GM21576 (cell line): ENCODE measurements around the gene TTC31.
"Not testable (repeated sequence)": the region's sequence is repeated elsewhere in the genome, so short reads cannot be mapped to it uniquely, and the experiment has no call there.

Experiments used
- ATAC-seq: cut with Tn5 transposase; IDR thresholded peaks from one replicate; pipeline ENCODE4 v1.9.1; 2021; ENCODE audit warnings: mild to moderate bottlenecking, moderate library complexity; ENCODE audit not compliant: unreplicated experiment

TTC31 gene

DNA sequence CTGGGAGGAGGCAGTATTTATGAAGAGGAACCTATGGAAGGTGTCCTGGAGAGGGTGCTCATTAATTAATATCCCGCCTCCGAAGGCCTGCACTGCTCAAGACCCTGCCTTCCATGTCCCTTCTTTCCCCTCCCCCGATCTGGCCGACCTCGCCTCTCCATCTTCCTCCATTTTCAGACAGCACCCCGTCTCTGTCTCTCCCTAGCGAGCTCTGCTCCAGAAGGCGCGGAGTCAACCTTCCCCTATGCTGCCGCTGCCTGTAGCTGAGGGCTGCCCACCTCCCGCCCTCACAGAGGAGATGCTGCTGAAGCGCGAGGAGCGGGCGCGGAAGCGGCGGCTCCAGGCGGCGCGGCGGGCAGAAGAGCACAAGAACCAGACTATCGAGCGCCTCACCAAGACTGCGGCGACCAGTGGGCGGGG lies 25.7 kb upstream of the TTC31 start:
- no peak for ATAC-seq

DNA sequence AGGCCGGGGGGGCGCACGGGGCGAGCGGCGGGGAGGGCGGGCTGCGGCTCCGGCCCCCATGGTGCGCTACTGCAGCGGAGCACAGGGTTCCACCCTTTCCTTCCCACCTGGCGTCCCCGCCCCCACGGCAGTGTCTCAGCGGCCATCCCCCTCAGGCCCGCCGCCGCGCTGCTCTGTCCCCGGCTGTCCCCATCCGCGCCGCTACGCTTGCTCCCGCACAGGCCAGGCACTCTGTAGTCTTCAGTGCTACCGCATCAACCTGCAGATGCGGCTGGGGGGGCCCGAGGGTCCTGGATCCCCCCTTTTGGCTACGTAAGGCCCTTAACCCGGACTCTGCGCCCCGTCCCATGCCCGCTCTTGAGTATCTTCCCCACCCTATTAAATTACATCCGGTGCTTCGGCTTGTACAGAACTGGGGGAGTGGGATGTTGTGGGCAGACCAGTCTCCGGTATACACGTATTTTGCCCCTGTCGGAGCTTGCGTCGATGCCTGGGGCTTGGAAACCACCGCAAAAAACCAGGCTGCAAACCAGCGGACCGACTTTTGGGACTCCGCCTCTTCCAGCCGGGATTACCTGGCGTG lies 25.2 kb upstream of the TTC31 start:
- peak; percentile 25 for ATAC-seq

DNA sequence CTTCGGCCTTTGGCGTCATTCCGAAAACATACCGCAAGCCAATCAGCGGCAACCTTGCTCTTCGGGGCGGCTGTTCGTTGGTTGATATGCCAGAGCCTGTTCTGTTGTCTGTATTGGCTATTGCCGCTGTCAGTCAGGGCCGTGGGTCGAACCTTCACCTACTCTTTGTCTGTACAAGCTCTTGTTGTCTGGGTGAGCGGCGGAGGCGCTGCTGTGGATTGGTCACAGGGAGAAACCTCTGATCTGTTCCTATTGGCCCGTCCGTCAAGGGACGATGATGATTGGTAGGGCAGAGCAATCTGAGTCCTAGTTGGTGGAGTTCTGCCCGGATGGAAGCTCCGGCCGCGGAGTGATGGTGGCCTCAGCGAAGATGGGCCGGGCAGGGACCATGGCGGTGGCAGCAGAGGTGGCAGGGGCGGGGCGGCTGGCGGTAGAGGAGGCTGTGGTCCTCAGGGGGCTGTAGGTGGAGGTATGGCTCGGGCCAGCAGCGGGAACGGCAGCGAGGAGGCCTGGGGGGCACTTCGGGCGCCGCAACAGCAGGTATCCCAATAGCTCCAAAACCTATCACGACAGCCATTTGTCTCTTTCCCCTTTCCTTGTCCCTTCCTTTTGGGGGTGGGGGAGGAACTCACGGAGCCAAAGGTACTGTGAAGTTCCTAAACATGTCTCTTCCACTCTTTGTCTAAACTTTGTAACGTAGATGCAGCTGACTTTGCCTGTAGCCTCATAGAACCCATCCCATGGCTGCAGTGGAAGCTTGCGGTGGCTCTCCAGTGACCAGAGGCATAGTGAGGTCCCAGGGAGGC lies 24.5 kb upstream of the TTC31 start, which contains the start of gene WBP1:
WBP1 (plus strand) TSS at position 307 of the 806 bp plus-strand sequence; CDS start at position 472, 165 bp downstream.
- peak; percentile 79 for ATAC-seq

DNA sequence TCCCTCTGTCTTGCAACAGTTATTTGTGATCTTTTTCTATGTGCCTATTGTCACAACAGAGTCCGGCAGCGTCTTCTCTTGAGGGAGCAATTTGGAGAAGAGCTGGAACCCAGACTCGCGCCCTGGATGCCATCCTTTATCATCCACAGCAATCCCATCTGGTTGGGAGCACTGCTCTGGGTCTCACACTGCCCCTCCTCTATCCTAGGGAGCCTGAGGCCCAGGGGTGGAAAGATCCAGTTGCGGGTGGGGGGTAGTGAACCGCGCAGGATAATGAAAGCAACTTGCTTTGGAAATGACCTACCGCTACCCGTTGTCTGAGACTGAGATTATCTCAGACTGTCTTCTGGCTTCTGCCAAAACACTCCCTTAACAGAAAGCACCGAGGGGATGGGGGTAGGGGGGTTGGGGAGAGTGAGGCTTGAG lies 23.9 kb upstream of the TTC31 start:
- no peak for ATAC-seq

DNA sequence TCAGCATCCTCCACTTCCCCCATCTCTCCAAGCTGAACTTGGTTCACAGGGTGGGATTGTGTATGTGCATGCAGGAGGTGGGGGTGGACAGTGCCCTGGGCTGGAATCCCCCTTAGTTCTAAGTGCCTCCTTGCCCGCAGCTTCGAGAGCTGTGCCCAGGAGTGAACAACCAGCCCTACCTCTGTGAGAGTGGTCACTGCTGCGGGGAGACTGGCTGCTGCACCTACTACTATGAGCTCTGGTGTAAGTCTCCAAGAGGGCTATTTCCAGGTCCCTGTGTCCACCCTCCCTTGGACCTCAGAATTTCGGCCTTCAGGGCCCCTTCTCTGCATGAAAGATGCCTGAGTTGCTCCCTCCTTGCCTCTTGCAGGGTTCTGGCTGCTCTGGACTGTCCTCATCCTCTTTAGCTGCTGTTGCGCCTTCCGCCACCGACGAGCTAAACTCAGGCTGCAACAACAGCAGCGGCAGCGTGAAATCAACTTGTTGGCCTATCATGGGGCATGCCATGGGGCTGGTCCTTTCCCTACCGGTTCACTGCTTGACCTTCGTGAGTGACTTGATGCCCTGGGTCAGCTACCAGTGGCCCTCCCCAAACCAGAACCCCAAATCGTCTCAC lies 23.3 kb upstream of the TTC31 start:
- not testable (repeated sequence) for ATAC-seq

DNA sequence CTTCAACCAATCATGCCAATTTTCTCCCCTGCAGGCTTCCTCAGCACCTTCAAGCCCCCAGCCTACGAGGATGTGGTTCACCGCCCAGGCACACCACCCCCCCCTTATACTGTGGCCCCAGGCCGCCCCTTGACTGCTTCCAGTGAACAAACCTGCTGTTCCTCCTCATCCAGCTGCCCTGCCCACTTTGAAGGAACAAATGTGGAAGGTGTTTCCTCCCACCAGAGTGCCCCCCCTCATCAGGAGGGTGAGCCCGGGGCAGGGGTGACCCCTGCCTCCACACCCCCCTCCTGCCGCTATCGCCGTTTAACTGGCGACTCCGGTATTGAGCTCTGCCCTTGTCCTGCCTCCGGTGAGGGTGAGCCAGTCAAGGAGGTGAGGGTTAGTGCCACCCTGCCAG lies 22.7 kb upstream of the TTC31 start:
- ATAC-seq: not testable (repeated sequence)

DNA sequence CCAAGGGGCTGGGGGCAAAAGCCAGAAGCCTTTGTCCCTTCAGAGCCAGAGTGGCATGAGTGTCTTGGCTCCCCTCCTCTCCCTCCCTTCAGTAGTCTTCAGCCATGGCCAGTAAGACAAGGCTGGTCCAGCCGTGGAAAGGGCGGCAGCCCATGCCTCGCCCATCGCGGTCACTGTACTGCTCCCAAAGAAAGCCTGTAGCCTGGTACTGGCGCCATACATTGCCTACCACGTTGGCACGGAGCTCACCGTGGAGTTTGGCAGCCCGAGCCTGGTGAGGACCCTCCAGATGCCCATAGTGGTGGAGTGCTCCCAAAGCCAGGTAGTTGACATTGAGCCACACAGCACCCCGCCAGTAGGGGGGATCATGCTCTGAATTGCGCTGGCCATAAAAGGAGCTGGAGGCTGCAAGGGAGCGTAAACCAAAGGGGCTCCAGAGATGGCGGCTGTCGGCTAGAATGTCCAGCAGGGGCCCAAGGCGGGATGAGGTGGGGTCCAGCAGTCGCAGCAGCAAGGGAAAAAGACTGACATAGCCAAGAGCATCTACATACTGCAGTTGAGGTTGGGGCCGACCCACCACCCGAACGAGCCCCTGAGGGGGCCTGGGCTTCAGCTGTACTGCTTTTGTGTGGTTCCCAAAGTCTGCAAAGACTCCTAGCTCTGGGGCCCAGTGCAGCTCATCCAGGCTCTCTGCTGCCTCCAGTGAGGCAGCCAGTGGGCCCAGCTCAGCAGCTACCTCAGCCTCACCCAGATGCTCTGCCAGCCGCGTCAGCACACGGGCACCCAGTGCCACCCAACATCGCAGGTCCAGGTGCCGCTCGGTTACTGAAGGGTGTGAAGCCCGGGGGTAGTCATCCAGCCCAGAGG lies 21.5 kb upstream of the TTC31 start:
- no peak for ATAC-seq

DNA sequence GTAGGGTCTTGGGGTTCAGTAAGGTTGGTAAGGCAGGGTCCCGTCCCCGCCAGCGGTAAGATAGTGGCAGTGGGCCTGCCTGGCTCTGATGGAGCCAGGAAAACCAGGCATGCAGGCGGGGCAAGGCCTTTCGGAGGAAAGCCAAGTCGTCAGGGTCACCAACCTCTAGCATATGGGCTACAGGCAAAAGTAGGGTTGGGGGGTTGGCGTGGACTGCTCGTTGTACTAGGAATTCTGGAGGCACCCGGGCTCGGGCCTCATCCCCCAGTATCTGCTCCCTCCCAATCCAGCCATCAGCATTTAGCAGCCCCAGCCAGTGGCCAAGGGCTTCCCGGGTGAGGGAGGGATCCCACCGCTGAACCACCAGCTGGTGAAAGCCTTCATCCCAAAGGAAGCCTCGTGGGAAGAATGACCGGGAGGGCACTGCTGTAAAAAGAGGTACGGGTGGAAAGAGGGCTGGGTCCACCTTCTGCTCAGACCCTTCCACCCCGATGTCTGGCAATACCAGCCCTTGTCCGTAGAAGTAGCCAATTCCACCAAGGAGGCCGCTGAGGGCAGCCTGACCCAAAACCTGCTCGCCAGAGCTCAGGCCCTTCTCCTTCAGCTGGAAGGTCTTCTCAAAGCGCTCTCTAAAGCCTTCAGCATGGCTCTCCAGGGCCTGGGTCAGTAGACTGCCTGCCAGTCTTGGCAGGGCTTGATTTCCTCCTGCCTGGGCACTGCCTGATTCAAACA lies 20.7 kb upstream of the TTC31 start:
- ATAC-seq: no peak

DNA sequence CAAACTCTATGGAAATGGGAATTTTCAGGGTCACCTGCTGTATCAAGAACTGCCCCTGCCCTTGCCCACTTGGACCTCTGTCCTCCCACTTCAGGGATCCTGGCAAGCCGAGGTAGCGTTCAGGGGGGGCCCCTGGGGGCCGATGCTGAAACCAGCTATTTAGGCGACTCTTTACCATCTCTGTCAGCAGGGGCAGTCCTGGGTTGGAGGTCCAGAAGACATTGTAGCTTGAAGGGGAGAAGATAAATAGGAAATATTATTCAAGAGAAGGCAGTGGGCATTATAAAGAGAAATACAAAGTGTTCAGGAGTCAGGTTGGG lies 20.1 kb upstream of the TTC31 start:
- ATAC-seq: no peak

DNA sequence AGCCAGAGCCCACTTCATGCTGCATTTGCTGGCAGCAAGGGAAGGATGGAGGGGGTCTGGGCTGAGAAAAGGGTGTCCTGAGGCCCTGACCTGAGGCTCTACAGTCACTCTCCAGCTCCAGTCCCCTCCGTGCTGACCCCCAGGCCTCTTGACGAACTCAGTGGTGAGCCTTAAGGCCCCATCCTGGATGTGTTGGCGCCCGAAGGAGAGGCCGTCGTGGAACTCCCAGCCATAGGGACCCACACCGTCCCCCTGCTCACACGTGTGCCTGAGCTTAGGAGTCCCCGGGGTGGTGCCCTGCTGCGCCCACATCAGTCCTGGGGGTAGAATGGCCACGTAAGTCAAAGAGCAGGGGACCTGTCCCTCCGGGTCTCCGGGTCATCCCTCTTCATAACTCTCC lies 18.5 kb upstream of the TTC31 start:
- ATAC-seq: peak; percentile 5

DNA sequence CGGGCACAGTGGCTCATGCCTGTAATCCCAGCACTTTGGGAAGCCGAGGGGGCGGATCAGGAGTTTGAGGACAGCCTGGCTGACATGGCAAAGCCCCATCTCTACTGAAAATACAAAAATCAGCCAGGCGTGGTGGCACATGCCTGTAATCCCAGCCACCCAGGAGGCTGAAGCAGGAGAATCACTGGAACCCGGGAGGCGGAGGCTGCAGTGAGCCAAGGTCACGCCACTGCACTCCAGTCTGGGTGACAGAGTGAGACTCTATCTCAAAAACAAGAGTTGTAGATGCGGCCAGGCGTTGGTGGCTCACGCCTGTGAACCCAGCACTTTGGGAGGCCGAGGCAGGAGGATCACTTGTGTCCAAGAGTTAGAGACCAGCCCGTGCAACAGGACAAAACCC lies 12.1 kb upstream of the TTC31 start:
- not testable (repeated sequence) for ATAC-seq

DNA sequence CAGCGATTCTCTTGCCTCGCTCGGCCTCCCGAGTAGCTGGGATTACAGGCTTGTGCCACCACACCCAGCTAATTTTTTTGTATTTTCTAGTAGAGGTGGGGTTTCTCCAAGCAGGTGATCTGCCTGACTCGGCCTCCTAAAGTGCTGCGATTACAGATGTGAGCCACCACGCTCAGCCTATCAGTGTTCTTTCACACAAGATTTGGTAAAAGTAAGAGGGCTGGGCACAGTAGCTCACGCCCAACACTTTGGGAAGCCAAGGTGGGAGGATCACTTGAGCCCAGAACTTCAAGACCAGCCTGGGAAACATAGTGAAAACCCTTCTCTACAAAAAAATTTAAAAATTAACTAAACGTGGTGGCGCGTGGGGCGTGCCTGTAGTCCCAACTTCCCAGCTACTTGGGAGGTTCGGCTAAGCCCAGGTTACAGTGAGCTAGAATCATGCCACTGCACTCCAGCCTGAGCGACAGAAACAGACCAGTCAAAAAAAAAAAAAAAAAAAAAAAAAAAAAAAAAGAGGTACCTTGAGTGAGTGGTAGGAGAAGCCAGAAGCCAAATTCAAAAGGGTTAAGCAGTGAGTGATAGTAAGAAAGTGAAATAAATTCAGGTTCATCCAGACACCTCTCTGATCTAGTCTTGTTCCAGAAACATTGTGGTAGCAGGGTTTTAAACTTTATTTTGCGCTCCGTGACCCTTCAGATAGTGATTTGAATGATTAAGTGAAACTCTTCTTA lies 11.4 kb upstream of the TTC31 start:
- ATAC-seq: no peak

DNA sequence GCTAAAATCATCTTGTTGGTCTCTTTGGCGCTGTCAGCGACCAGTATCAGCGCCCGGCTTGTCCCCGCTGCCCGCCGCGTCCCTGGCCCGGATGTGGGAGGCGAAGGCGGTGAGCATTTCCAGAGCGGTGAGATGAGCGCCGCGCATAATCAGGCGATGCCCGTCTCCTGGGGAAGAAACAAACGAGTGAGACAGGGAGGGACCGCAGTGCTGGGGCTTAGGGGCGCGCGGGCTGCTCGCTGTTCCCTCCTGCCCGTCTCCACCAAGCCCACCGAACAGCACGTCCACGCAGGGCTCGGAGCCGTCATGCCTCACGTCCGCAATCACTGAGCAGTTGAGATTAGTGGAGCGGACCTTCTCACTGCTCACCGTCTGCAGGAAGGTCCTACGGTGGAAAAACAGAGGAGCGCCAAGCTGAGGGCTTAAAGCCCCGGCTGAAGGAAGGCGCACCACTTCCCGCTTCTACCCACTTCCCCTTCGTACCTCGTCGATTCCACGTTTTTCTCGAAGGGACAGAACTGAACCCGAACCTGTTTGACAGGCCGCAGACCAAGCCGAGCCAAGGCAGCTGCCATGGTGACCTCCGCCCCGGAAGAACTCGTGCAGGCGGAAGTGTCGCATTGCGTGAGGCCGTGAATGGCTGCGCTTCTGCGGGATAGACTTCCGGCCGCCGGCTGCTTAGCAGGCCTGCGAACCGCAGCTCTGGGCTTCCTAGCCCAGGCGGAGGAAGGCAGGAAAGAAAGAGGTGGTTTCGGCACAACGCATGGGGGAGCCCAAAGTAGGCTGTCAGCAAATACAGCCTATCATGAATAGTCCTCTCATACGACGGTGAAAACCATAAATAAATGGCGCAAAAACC lies 10.6 kb upstream of the TTC31 start, which contains the start of gene MRPL53:
MRPL53 (minus strand) TSS at position 595 of the 859 bp plus-strand sequence; CDS start at position 575, 20 bp downstream.
- ATAC-seq: peak; percentile 78

DNA sequence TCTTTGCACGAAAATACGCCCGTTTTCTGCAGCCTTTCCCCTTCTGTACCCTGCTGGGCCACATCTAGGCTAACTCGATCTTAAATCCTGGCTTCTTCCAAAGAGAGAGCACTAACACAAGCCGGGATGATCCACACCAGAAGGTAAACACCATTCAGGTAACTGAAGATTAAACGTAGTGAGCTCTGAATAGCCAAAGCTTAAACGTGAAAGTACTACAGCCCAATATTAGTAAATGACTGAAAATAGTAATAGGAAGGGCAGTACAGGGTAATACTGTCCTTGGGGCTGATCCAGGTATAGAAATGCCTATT lies 10.0 kb upstream of the TTC31 start:
- no peak for ATAC-seq

DNA sequence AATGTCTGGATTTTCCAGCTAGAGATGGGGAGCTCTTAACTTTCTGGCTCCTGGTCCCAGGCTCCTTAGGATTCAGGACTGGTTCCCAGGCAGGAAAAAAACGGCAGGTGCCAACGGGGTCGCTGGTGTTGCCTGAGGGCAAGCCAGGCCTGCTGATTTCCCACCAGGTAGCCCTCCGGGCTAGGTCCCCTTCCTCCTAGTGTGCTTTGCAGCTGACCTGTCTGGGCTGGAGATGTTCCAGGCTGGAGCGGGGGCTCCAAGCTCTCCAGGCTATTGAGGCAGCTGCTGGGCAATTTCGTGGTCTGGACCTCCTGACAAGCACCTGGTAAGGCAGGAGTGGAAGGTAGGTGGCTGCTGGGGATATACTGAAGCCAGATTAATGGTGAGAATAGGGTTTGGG lies 8.4 kb upstream of the TTC31 start:
- no peak for ATAC-seq

DNA sequence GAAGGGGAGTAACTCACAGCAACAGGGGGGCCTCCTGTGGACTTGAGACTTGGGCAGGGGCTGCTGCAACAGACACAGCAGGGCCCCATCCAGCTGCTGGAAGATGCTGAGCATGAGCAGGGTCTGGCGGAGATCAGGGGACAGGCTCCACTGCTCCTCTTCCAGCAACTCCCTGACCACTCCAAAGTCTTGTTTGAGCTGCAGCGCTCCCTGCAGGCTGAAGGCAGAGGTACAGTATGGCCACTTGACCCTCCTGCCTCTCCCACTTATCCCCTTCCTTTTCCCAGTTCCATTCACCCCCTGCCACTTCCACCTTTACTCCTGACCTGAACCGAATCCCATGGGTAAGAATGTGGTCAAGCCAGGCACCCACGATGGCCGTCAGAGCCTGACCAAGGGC lies 8.0 kb upstream of the TTC31 start:
- ATAC-seq: no peak

DNA sequence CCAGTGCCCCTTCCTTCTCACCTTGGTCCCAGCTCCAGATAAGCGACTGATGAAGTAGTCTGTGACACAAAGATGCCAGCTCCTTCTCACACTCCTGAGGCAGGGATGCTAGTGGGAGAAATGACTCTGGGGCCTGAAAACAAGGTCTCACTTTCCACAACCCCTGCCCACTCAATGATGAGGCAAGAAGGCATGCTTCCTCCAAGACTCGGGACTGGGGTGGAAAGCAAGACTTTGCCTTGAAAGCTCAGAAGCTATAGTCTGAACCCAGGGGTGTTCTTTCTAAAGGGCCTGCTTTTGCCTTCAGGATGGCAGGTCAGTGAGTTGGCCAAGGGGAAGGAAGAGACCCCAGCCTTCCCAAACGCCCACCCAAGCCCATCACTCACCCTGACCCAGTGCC lies 1.4 kb upstream of the TTC31 start:
- ATAC-seq: no peak

DNA sequence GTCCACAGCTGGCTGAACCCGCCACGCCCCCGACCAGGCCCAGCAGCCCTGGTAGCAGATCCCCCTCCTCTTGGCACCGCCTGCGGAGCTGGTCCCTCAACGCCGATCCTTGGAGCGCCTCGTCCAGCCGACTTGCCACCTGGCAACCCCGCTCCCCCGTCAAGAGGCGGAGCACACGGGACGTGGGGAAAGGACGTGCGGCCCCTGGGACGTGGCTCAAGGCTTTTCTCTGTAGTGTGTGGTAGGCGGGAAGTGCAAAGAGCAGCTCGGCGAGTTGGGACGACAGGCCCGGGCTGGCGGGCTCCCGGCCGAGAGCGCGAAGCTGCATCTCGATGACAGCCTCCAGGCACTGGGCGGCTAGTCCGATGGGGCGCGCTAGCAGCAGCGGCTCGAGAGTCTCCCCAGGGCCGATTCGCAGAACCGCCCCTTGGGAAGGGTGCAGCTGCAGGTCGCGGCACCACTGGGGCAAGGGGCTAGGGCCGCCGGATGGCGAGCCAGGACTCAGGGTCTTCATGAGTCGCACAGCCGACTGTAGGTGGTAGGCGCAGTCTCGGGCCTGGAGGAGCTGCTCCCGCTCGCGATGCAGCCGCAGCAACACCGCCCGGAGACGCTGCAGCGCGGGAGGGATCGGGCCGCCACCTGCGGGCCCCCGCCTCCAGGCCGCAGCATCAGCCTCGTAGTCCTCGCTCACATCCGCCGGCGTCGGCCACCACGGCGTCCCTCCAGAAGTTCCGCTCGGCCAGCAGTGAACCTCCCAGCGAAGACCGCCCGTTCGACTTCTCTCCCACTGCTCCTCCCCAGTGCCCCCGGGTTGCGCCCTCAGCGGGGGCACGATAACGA lies 700 bp upstream of the TTC31 start:
- ATAC-seq: peak; percentile 30
